Tibial nerve (tissue), 4 donors: ENCODE measurements around the gene PDX1. TPM values are rescaled to one million over a fixed set of nuclear protein-coding genes. Genes with fewer than 3 reads are reported as not detected.

Experiments used
- DNase-seq, 2 donors: peaks; one replicate each; pipeline ENCODE4 v3.0.0-alpha.2; 2019; ENCODE audit warnings: low spot score in 2 of 2
- H3K27ac ChIP-seq, 4 donors: fragments of 200-600 bp; sonication (generic) in 3 of 4; one replicate each; pipeline ENCODE4 v1.5.1; 2017 to 2019; ENCODE audit warnings: mild to moderate bottlenecking in 1 of 4
- H3K27me3 ChIP-seq, 2 donors: fragments of 200-600 bp; sonication (generic) in 1 of 2; one replicate each; pipeline versions ENCODE4 v1.5.1 to v1.6.0; 2017 to 2019
- H3K36me3 ChIP-seq, 3 donors: fragments of 200-600 bp; sonication (generic); one replicate each; pipeline ENCODE4 v1.5.1; 2018 to 2019
- H3K4me1 ChIP-seq, 4 donors: fragments of 200-600 bp; sonication (generic) in 3 of 4; one replicate each; pipeline ENCODE4 v1.5.1; 2017 to 2019
- H3K4me3 ChIP-seq, 4 donors: fragments of 200-600 bp; sonication (generic) in 3 of 4; one replicate each; pipeline ENCODE4 v1.5.1; 2017 to 2019; ENCODE audit warnings: mild to moderate bottlenecking in 1 of 4, moderate library complexity in 1 of 4
- H3K9me3 ChIP-seq, 4 donors: fragments of 200-600 bp; sonication (generic) in 3 of 4; one replicate each; pipeline ENCODE4 v1.5.1; 2017 to 2019
- EP300 ChIP-seq, 2 donors: sonication (generic); formaldehyde crosslinking; IDR thresholded peaks; one replicate each; pipeline ENCODE4 v1.6.1; 2017; ENCODE audit warnings: antibody characterized with exemption in 2 of 2, mild to moderate bottlenecking in 1 of 2
- POLR2A ChIP-seq, 2 donors: fragments of 450-650 bp; IDR thresholded peaks; one replicate each; pipeline ENCODE4 v1.6.1; 2017; ENCODE audit warnings: antibody characterized with exemption in 2 of 2, mild to moderate bottlenecking in 2 of 2, moderate library complexity in 2 of 2
- WGBS, 2 donors: methylation state at CpG; one replicate each; pipeline ENCODE4 v1.1.5; 2018; 5-methylcytosine and 5-hydroxymethylcytosine counted together
- total RNA-seq, 4 donors: library from RNA; depleted of rRNA; stranded (reverse); fragments of >200 nt; gene quantifications; one replicate each; pipeline ENCODE4 v1.1.0, GENCODE V29; 2016
- TF ChIP-seq, protein P1 (sequence below), 5 experiments: fragments of 200-600 bp in 3 of 5; fragments of 450-650 bp in 2 of 5; sonication (generic) in 3 of 5; IDR thresholded peaks; one replicate each; pipeline ENCODE4 v1.5.1; 2016 to 2019; ENCODE audit warnings: antibody characterized with exemption in 5 of 5, mild to moderate bottlenecking in 3 of 5, moderate library complexity in 2 of 5

Gene PDX1
- total RNA-seq, 4 donors from 2014 or later = 0.30 TPM; not detected in 3

- no peak overlapping the region for H3K27ac ChIP-seq
- H3K36me3 ChIP-seq = no peaks in the 10 kb centered on the region
- no peak overlapping the region for H3K4me3 ChIP-seq
- DNase-seq = no peak
- 2 to 5% methylated on average over 35 of the region's 35 CpGs for WGBS, 2 donors
- H3K4me1 ChIP-seq = peaks cover 0 to 42% (median 2%) of the 10 kb centered on the region in 4 donors
- peaks cover 0 to 99% of the 10 kb centered on the region in 2 donors for H3K27me3 ChIP-seq
- H3K9me3 ChIP-seq = peaks cover 0 to 4% (median 0%) of the 10 kb centered on the region in 4 donors
- TF ChIP-seq EP300 (IDR thresholded peaks at IDR 0.05) (no peak), POLR2A (IDR thresholded peaks at IDR 0.05) (no peak)
- TF ChIP-seq, protein P1, sequence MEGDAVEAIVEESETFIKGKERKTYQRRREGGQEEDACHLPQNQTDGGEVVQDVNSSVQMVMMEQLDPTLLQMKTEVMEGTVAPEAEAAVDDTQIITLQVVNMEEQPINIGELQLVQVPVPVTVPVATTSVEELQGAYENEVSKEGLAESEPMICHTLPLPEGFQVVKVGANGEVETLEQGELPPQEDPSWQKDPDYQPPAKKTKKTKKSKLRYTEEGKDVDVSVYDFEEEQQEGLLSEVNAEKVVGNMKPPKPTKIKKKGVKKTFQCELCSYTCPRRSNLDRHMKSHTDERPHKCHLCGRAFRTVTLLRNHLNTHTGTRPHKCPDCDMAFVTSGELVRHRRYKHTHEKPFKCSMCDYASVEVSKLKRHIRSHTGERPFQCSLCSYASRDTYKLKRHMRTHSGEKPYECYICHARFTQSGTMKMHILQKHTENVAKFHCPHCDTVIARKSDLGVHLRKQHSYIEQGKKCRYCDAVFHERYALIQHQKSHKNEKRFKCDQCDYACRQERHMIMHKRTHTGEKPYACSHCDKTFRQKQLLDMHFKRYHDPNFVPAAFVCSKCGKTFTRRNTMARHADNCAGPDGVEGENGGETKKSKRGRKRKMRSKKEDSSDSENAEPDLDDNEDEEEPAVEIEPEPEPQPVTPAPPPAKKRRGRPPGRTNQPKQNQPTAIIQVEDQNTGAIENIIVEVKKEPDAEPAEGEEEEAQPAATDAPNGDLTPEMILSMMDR (IDR thresholded peaks at IDR 0.05) = no peak
These were observed 7.0 kb downstream of the PDX1 start for GRCh38 chr13:27926644-27927434.

DNA sequence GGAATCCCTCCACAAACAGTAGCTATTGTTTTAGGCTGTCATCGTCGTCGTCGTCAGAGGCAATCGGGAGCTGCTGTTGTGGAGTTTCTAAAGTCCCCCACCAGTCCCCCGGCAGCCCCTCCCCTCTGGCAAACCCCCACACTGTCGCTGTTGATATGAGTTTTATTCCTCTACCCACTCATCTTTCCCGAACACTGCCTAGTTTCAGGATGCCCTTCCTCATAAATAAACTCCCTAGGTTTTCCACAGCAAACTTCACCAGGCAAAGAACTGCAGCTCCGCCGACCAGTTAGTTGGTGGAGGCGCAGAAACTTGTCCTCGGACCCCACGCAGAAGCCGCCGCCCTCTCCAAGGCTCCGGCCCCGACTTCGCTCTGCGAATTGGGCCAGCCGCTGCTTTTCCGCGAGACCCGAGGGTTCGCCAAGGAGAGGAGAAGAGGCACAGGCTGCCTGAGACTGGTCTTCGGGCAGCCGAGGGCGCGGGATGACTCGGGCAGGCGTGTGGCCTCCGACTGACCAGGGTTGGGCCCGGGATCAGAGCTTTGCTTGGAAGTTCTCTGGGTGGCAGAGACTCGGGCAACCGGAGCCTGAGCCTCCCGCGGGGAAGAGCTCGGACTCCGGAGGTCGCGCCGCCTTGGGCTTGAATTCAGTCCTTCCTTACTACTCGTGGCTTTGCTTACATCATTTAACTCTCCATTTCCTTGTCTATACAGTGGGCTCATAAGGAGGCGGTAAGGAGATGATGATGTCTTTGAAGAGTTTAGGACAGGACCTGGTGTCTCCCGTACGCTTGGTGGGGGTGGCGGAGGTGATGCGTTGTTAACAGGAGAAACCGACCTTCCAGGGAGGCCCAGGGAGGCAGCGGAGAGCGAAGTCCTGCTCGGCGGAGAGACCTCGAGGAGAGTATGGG is 7.9 kb downstream of the PDX1 start:
- no peak for DNase-seq
- Histone ChIP-seq H3K27me3 (peaks cover 0 to 99% of the 10 kb centered on the region in 2 donors), H3K36me3 (no peaks in the 10 kb centered on the region), H3K27ac (no peak overlapping the region), H3K4me1 (peaks cover 0 to 34% (median 0%) of the 10 kb centered on the region in 4 donors), H3K4me3 (no peak overlapping the region), H3K9me3 (peaks cover 0 to 4% (median 0%) of the 10 kb centered on the region in 4 donors)
- 1 to 2% methylated on average over 38 to 47 of the region's 53 CpGs for WGBS, 2 donors
- TF ChIP-seq, protein P1 (IDR thresholded peaks at IDR 0.05) = no peak
- no peak for TF ChIP-seq POLR2A (IDR thresholded peaks at IDR 0.05)
- TF ChIP-seq EP300 (IDR thresholded peaks at IDR 0.05) = no peak

DNA sequence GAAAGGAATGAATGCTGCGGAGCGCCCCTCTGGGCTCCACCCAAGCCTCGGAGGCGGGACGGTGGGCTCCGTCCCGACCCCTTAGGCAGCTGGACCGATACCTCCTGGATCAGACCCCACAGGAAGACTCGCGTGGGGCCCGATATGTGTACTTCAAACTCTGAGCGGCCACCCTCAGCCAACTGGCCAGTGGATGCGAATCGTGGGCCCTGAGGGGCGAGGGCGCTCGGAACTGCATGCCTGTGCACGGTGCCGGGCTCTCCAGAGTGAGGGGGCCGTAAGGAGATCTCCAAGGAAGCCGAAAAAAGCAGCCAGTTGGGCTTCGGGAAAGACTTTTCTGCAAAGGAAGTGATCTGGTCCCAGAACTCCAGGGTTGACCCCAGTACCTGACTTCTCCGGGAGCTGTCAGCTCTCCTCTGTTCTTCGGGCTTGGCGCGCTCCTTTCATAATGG is 8.6 kb downstream of the PDX1 start:
- WGBS, 2 donors = 0 to 5% methylated on average over 7 to 12 of the region's 26 CpGs
- H3K27me3 ChIP-seq = peaks cover 0 to 96% of the 10 kb centered on the region in 2 donors
- DNase-seq = no peak
- no peak for TF ChIP-seq EP300 (IDR thresholded peaks at IDR 0.05)
- TF ChIP-seq, protein P1 (IDR thresholded peaks at IDR 0.05) = no peak
- TF ChIP-seq POLR2A (IDR thresholded peaks at IDR 0.05) = no peak
- peaks cover 0 to 4% (median 0%) of the 10 kb centered on the region in 4 donors for H3K9me3 ChIP-seq
- H3K27ac ChIP-seq = no peak overlapping the region
- peaks cover 0 to 33% (median 0%) of the 10 kb centered on the region in 4 donors for H3K4me1 ChIP-seq
- no peaks in the 10 kb centered on the region for H3K36me3 ChIP-seq
- H3K4me3 ChIP-seq = no peak overlapping the region

DNA sequence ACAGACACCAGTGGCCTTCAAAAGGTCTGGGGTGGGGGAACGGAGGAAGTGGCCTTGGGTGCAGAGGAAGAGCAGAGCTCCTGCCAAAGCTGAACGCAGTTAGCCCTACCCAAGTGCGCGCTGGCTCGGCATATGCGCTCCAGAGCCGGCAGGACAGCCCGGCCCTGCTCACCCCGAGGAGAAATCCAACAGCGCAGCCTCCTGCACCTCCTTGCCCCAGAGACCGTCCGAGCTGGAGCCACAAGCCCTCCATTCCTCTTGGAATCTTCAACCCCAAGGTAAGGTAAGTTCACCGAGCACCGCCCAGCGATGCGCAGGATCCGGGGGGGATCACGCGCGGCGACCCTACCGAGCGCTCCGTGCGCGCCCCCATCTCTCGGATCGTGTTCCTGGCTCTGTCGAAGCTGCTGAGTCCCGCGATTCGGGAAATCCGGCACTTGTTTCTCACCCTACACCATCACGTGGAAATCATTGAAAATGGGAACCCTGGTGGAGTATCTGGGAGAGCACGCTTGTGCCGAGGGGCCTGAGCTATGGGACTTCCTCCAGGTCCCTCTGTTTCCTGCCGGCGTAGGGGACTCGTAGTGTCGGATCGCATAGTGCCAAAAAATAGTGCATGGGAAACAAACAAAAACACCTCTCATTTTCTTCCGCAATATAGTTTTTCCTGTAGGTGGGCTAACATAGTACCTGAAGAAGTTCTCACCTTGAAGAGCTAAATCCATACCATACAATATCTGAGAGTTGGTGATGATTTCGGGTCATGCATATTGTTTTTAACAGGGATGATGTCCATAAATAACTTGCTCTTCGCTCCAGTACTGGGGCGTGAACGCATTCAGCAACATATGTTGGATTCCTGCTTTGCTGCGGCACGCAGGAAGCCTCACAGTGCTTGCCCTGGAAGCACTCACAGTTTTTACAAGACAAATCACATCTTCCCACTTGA is 9.3 kb downstream of the PDX1 start:
- H3K36me3 ChIP-seq = no peaks in the 10 kb centered on the region
- H3K9me3 ChIP-seq = peaks cover 0 to 4% (median 0%) of the 10 kb centered on the region in 4 donors
- no peak for DNase-seq
- no peak overlapping the region for H3K4me3 ChIP-seq
- TF ChIP-seq EP300 (IDR thresholded peaks at IDR 0.05) (no peak), POLR2A (IDR thresholded peaks at IDR 0.05) (no peak)
- TF ChIP-seq, protein P1 (IDR thresholded peaks at IDR 0.05) = no peak
- H3K4me1 ChIP-seq = peaks cover 0 to 31% (median 0%) of the 10 kb centered on the region in 4 donors
- H3K27ac ChIP-seq = no peak overlapping the region
- H3K27me3 ChIP-seq = peaks cover 0 to 93% of the 10 kb centered on the region in 2 donors
- WGBS, 2 donors = 5 to 9% methylated on average over 32 to 47 of the region's 48 CpGs
